ENCODE data around the gene ATG7.
"Not testable (repeated sequence)": the region's sequence is repeated elsewhere in the genome, so short reads cannot be mapped to it uniquely, and the experiment has no call there.

ATG7 gene

GRCh38 chr3:11566478-11566877 lies 294.3 kb downstream of the ATG7 start:
- no peak for DNase-seq (ENCODE audit: insufficient read length)
- TF ChIP-seq TAF1 (IDR thresholded peaks at IDR 0.05; ENCODE audit: borderline replicate concordance, low read depth, low read length) (no peak), POLR2A (IDR thresholded peaks at IDR 0.05; ENCODE audit: low read depth, low read length) (no peak), POLR2AphosphoS5 (IDR thresholded peaks at IDR 0.05; ENCODE audit: low read depth, low read length) (no peak)
- FAIRE-seq = no peak

DNA sequence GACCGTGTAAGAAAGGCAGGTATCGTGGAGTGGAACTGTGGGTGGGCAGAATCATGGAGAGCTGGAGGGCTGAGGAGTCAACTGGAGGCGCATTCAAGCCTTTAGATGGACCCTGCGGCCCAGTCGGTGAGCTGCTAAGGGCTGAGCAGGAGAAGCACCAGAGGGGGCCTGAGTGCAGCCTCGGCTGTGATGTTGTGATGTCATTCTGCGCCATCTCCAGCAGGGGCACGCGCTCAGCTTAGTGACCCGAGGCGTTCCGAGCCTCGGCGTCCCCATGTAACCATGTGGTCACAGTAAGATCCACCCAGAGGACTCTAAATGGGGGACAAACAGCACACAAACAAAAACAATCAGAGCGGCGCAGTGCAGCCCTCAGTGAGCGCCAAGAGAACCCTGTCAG lies 294.7 kb downstream of the ATG7 start:
- TF ChIP-seq POLR2A (IDR thresholded peaks at IDR 0.05; ENCODE audit: low read depth, low read length) (no peak), POLR2AphosphoS5 (IDR thresholded peaks at IDR 0.05; ENCODE audit: low read depth, low read length) (no peak), TAF1 (IDR thresholded peaks at IDR 0.05; ENCODE audit: borderline replicate concordance, low read depth, low read length) (no peak)
- DNase-seq (ENCODE audit: insufficient read length) (no peak), FAIRE-seq (no peak)

DNA sequence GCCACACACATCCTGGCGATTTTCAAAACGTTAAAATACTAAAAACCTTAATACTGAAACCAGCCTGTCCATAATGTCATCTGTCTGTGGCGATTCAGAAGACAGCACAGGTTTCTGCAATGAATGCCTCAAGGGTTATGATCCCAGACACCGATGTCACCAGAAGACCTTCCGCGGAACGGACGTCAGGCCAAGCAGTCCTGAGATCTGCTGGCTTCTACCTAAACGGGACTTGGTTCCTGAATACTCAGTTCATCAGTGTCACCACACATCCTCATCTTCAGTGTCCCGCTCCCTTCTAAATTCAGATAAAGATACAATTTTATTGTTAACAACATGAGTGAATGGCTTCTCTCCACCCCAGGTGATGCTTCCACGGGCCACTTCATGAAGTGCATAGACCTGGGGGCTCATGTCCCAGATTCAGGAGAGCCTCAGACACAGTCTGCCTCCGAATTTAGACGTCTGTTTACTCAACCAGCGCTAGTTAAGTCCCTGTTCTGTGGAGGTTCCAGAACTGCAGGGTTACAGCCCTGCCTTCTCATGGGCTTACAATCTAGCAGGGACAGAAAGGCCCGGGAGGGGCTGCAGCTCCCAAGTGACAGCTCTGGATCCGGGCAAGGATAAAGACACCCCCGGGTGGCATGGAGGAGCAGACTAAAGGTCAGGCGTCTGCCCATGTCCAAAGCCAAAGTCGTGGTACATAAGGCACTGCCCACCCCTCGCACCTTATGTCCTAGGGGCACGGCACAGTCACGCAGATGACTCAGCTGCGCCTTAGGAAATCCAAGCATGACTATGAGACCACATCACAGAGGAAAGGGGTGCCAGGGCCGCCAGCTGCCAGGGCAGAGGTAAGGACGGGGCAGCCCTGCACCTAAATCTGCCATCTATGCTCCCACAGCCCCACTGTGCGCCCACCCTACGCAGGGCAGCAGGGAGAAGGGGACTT lies 295.6 kb downstream of the ATG7 start:
- FAIRE-seq (no peak), DNase-seq (ENCODE audit: insufficient read length) (no peak)
- TF ChIP-seq POLR2AphosphoS5 (IDR thresholded peaks at IDR 0.05; ENCODE audit: low read depth, low read length) (no peak), POLR2A (IDR thresholded peaks at IDR 0.05; ENCODE audit: low read depth, low read length) (no peak), TAF1 (IDR thresholded peaks at IDR 0.05; ENCODE audit: borderline replicate concordance, low read depth, low read length) (no peak)

- no peak for TF ChIP-seq POLR2AphosphoS5 (IDR thresholded peaks at IDR 0.05; ENCODE audit: low read depth, low read length)
- DNase-seq (ENCODE audit: insufficient read length) (no peak), FAIRE-seq (no peak)
Observed at GRCh38 chr3:11568503-11569155, 296.4 kb downstream of the ATG7 start.

DNA sequence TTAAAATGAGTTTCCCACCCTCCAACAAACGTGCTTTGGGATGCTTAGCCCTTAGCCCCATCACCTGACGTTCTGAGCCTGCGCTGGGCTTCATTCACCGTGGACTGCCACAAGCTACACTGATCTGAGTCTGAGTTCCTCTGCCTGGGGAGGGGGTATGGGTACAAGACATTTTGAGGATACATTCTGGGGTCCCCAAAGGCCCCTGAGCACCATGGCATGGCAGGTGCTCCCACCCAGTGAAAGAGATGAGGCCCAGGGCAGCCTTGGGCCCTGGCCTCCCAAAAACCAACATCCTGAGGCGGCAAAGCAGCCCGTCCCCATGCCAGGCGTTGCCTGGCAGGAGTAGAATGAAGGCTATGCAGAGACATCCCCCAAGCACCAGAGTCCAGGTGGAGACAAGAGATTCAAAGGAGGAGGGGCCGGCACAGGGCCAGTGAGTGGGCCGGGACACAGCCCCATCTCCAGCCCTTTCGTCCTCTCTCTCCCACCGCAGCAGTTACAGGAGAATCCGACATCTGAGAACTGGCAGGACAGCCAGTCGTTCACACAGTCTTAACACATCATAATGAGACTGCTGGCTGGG lies 297.1 kb downstream of the ATG7 start:
- no peak for TF ChIP-seq POLR2A (IDR thresholded peaks at IDR 0.05; ENCODE audit: low read depth, low read length)
- no peak for TF ChIP-seq POLR2AphosphoS5 (IDR thresholded peaks at IDR 0.05; ENCODE audit: low read depth, low read length)
- TF ChIP-seq TAF1 (IDR thresholded peaks at IDR 0.05; ENCODE audit: borderline replicate concordance, low read depth, low read length) = no peak
- DNase-seq (ENCODE audit: insufficient read length) (no peak), FAIRE-seq (no peak)

DNA sequence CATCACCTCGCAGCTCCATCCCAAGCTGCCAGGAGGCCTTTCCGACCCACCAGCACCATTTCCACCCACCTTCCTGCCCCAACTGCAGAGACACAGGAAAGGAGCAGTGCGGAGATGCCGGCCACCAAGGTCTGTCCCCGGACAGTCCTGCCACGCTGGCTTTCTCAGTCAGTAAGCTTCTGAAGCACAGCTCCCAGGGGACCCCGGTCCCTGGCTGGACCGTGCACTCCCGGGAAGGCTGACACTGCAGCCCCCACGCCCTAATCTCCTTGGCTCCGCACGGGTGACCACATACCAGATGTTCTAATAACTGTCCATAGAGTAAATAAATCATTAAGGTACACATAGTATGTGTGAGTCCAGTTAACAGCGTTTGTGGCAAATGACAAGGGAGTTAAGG lies 298.1 kb downstream of the ATG7 start:
- no peak for TF ChIP-seq TAF1 (IDR thresholded peaks at IDR 0.05; ENCODE audit: borderline replicate concordance, low read depth, low read length)
- no peak for TF ChIP-seq POLR2AphosphoS5 (IDR thresholded peaks at IDR 0.05; ENCODE audit: low read depth, low read length)
- TF ChIP-seq POLR2A (IDR thresholded peaks at IDR 0.05; ENCODE audit: low read depth, low read length) = no peak

GRCh38 chr3:11570789-11571495 lies 298.7 kb downstream of the ATG7 start:
- FAIRE-seq (no peak), DNase-seq (ENCODE audit: insufficient read length) (no peak)
- no peak for TF ChIP-seq POLR2A (IDR thresholded peaks at IDR 0.05; ENCODE audit: low read depth, low read length)
- no peak for TF ChIP-seq POLR2AphosphoS5 (IDR thresholded peaks at IDR 0.05; ENCODE audit: low read depth, low read length)
- TF ChIP-seq TAF1 (IDR thresholded peaks at IDR 0.05; ENCODE audit: borderline replicate concordance, low read depth, low read length) = no peak

More for the DNA sequence above, 298.1 kb downstream of the ATG7 start:
- FAIRE-seq = no peak
- DNase-seq (ENCODE audit: insufficient read length) = no peak

DNA sequence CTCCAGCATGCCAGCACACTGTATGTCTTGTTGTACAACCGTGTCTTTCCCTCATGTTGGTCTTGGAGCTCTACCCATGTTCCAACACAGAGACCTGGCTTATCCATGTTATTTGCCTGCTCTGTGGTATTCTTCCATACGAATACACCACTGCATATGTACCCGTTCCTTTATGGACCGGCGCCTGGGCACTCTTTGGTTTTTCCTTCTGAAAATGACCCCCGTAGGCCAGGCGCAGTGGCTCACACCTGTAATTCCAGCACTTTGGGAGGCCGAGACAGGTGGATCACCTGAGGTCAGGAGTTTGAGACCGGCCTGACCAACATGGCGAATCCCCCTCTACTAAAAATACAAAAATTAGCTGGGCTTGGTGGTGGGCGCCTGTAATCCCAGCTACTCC lies 300.5 kb downstream of the ATG7 start:
- not testable (repeated sequence) for FAIRE-seq; DNase-seq (ENCODE audit: insufficient read length)

DNA sequence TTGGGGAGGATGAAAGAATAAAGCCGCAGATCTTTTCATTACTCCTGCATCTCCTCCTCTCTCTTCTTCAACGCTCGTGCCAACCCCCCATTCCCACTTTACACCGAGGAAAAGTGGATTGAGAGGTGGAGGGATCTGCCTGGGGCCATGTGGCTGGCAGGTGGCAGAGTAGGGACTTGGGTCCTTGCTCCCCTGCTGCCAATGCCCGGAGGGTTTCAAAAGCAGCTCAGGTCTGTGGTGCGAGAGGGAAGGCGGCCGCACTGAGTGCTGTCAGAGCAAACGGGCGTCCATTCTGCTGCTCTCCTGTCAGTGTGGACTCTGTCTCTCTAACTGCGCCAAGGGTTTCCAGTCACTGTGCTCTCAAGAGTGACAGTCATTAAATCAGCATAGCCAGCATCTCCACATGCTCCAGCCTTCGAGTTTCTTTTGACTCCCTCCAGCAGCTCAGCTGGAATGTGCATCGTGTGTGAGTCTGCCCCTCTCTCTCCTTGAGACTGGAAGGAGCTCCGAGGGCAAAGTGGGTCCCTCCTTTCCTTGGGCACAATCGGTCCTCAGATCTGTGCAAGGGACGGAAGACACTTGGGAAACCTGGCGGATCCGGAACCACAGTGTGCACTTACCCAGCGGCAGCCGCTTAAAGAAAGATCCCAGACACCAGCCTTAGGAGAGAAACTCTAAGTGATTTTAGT lies 302.9 kb downstream of the ATG7 start:
- TF ChIP-seq TAF1 (IDR thresholded peaks at IDR 0.05; ENCODE audit: borderline replicate concordance, low read depth, low read length) (no peak), POLR2AphosphoS5 (IDR thresholded peaks at IDR 0.05; ENCODE audit: low read depth, low read length) (no peak), POLR2A (IDR thresholded peaks at IDR 0.05; ENCODE audit: low read depth, low read length) (no peak)
- FAIRE-seq (no peak), DNase-seq (ENCODE audit: insufficient read length) (no peak)

GRCh38 chr3:11575677-11576076 lies 303.5 kb downstream of the ATG7 start:
- no peak for DNase-seq (ENCODE audit: insufficient read length)
- no peak for FAIRE-seq
- no peak for TF ChIP-seq POLR2AphosphoS5 (IDR thresholded peaks at IDR 0.05; ENCODE audit: low read depth, low read length)

- no peak for DNase-seq (ENCODE audit: insufficient read length)
- FAIRE-seq = peak; percentile 33
- TF ChIP-seq POLR2A (IDR thresholded peaks at IDR 0.05; ENCODE audit: low read depth, low read length) (no peak), POLR2AphosphoS5 (IDR thresholded peaks at IDR 0.05; ENCODE audit: low read depth, low read length) (no peak), TAF1 (IDR thresholded peaks at IDR 0.05; ENCODE audit: borderline replicate concordance, low read depth, low read length) (no peak)
Observed at GRCh38 chr3:11576453-11576852, 304.3 kb downstream of the ATG7 start.

All from GM12892 (cell line).